ENCODE results near the gene METTL2B. TPM values are rescaled to one million over a fixed set of nuclear protein-coding genes. Genes with fewer than 3 reads are reported as not detected.
A peak's percentile ranks its signal among the peaks of the same experiment; 100 is the strongest.

Gene METTL2B
- total and polyA plus RNA-seq, 2 of the 13 experiments (the other 11 are each of a cell fraction or from before 2014, with no cell fraction given): 15.5 to 33.1 TPM

DNA sequence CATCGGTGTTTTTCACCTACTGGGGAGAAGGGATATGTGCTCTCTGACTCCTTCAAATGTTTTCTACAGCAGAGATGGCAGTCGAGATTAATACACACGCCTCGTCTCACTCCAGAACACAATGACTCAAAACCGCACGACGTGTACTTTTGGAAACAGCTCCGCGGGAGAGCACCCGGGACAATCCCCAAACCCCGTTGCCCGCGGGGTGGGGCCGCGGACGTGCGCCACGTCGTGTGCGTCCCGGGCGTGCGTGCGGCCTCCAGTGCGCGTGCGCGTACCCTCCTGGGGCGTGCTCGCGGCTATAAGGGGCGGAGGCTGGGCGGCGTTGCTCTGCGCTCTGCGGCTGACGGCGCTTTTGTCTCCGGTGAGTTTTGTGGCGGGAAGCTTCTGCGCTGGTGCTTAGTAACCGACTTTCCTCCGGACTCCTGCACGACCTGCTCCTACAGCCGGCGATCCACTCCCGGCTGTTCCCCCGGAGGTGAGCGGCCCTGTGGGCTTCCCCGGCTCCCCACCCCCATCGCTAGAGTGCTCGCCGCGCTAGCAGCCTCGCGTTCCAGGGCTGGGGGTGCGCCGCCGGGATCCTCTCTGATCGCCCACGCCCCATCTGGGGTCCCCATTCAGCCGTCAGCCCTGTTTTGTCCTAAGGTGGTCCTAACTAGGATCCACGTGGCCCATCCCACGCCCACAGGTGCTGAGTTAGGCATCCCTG lies 20.8 kb upstream of the METTL2B start, which contains the start of gene HILPDA (continued):
- TF ChIP-seq RERE (CRISPR knock-in tag; IDR thresholded peaks at IDR 0.05; ENCODE audit: low read depth) (no peak), ETV6 (CRISPR knock-in tag; conservative IDR thresholded peaks at IDR 0.05) (no peak; the same call in 1 of the 2 replicates), ZNF576 (CRISPR knock-in tag; IDR thresholded peaks at IDR 0.05) (no peak), HES4 (CRISPR knock-in tag; IDR thresholded peaks at IDR 0.05; ENCODE audit: borderline replicate concordance) (peak; percentile 80), ZNF44 (CRISPR knock-in tag; IDR thresholded peaks at IDR 0.05) (no peak; the same call in 1 of the 2 replicates), ZNF3 (CRISPR knock-in tag; IDR thresholded peaks at IDR 0.05) (no peak), JUND (CRISPR knock-in tag; IDR thresholded peaks at IDR 0.05) (no peak), ZNF562 (CRISPR knock-in tag; IDR thresholded peaks at IDR 0.05; ENCODE audit: borderline replicate concordance) (no peak), ZC3H4 (CRISPR knock-in tag; IDR thresholded peaks at IDR 0.05; ENCODE audit: borderline replicate concordance) (no peak), ZNF549 (CRISPR knock-in tag; IDR thresholded peaks at IDR 0.05) (no peak), TGIF2 (CRISPR knock-in tag; IDR thresholded peaks at IDR 0.05) (no peak; the same call in 1 of the 2 replicates), CSRNP2 (CRISPR knock-in tag; conservative IDR thresholded peaks at IDR 0.05; ENCODE audit: low read depth) (no peak), RFXAP (CRISPR knock-in tag; IDR thresholded peaks at IDR 0.05; ENCODE audit: borderline replicate concordance) (no peak), ZKSCAN8 (CRISPR knock-in tag; IDR thresholded peaks at IDR 0.05; ENCODE audit: borderline replicate concordance) (no peak; the same call in 1 of the 2 replicates), ZNF430 (CRISPR knock-in tag; IDR thresholded peaks at IDR 0.05) (peak; percentile 86; the same call in 1 of the 2 replicates), ZNF382 (CRISPR knock-in tag; IDR thresholded peaks at IDR 0.05; ENCODE audit: borderline replicate concordance) (no peak), STAT6 (CRISPR knock-in tag; IDR thresholded peaks at IDR 0.05; ENCODE audit: borderline replicate concordance) (0 out of 2 replicates have a peak, but pooled peaks have one; percentile 42), E2F2 (CRISPR knock-in tag; IDR thresholded peaks at IDR 0.05; ENCODE audit: borderline replicate concordance) (no peak)
